HG02623 (cell line): ENCODE measurements around the gene BAIAP2L1.
"Not testable (repeated sequence)": the region's sequence is repeated elsewhere in the genome, so short reads cannot be mapped to it uniquely, and the experiment has no call there.

Source experiments
- ATAC-seq: cut with Tn5 transposase; IDR thresholded peaks from one replicate; pipeline ENCODE4 v1.9.1; 2021; ENCODE audit warnings: moderate library complexity; ENCODE audit not compliant: unreplicated experiment

The BAIAP2L1 gene, protein sequence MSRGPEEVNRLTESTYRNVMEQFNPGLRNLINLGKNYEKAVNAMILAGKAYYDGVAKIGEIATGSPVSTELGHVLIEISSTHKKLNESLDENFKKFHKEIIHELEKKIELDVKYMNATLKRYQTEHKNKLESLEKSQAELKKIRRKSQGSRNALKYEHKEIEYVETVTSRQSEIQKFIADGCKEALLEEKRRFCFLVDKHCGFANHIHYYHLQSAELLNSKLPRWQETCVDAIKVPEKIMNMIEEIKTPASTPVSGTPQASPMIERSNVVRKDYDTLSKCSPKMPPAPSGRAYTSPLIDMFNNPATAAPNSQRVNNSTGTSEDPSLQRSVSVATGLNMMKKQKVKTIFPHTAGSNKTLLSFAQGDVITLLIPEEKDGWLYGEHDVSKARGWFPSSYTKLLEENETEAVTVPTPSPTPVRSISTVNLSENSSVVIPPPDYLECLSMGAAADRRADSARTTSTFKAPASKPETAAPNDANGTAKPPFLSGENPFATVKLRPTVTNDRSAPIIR

DNA sequence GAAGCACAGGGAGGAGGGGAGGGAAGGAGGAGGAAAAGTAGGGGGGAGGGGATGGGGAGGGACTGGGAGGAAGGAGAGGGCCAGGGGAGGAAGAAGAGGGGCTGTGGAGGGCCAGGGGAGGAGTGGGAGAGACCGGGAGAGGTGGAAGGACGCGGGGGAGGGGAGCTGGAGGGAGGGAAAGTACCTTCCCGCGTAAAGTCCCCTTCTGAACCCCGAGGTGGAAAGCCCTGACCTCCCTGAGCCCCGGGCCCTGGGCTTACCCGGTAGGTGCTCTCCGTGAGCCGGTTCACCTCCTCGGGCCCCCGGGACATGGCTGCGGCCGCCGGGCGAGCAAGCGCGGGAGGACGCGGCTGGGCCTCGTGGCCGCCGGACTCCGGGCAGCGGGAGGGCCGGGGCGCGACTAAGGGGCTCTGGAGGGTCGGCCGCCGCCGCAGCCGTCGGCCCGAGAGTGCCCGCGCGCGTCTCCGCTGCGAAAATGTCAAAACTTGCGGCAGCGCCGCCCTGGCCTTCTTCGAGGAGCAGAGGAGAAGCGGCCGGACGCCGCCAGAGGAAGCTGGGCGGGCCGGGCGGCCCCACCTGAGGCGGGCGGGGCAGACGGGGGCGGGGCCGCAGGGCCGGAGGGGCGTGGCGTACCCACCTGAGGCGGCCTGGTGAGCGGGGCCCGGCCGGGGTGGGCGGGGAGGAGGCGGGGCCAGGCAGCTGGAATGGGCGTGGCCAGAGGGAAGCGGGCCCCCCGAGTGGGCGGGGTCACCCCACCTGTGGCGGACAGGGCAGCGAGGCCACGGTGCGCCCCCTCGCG lies at the start of gene BAIAP2L1:
Gene BAIAP2L1 (minus strand): TSS at position 549 of the 799 bp plus-strand sequence. CDS start 238 bp downstream, at position 311.
- peak; percentile 71 for ATAC-seq

DNA sequence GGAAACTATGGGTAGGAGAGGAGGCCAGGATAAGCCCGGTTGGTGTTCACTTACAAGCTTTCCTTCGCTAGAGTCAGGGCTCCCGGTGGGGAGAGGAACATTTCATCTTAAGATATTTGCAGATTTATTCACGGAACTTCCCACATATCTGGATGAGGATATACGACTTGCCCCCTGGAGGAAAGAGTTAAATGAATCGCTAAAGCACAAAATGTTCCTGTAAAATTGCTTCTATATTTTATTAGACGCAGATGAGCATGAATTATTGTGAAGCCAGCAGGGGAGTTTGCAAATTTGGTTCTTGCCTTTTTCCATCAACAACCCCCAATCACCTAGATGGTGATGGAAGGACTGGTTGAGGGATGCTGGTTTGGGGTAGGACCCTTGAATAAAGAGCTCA lies 47.9 kb upstream of the BAIAP2L1 start:
- ATAC-seq, result no peak

DNA sequence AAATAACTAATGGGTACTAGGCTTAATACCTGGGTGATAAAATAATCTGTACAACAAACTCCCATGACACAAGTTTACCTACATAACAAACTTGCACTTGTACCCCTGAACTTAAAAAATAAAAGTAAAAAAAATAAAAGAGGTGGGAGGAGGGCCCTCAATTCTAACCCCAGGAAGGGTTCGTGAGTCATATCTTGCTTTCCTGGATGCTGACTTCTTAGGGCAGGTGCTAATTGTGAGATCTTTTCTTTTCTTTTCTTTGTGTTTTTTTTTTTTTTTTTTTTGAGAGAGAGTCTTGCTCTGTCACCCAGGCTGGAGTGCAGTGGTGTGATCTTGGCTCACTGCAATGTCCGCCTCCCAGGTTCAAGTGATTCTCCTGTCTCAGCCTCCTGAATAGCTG lies 40.1 kb upstream of the BAIAP2L1 start:
- ATAC-seq, result not testable (repeated sequence)

DNA sequence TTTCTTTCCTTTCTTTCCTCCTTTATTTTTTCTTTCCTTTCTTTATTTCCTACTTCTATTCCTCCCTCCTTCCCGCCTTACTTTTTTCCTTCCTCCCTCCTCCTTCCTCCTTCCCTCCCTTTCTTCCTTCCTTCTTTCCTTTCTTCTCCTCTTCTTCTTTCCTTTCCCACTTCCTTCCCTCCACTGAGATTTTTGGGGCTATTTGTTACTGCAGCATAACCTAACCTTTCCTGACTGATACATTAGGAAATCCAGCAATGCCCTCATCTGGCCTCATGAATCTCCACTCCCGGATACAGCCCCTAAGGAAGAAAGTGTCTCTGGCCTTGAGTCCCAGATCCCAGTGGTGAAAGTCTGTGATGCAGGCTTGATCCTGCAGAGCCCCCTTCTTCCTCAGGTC lies 38.6 kb upstream of the BAIAP2L1 start:
- no peak for ATAC-seq

DNA sequence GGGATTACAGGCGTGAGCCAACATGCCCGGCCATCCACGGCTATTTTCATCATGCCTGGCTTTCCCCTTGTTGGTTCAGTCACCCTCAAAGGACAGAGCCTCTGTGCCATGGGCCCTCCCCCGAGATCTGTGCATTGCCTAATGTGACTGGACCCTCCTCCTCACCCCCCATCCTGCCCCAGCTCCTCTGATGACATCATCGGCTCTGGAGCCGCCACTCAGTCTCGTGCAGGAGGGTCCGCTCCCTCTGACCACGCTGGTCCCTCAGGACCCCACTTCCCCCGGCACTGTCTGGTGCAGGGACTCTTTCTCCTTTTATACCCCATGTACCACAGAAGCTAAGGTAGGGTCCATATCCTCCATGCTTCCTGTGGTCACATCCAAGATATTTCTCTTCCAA lies 33.2 kb upstream of the BAIAP2L1 start:
- no peak for ATAC-seq

DNA sequence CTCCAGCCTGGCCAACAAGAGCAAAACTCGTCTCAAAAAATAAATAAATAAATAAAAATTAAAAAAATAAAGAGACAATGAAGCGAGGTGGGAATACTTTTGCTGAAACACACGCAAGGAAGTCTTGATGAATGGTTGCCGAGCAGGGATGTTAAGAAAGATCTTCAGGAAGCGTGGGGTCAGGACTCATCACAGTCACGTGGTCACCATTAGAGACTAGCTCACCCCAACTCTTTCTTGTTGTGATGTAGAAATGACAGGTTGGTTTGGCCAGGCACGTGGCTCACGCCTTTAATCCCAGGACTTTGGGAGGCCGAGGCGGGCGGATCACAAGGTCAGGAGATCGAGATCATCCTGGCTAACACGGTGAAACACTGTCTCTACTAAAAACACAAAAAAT lies 28.9 kb upstream of the BAIAP2L1 start:
- ATAC-seq, result no peak

DNA sequence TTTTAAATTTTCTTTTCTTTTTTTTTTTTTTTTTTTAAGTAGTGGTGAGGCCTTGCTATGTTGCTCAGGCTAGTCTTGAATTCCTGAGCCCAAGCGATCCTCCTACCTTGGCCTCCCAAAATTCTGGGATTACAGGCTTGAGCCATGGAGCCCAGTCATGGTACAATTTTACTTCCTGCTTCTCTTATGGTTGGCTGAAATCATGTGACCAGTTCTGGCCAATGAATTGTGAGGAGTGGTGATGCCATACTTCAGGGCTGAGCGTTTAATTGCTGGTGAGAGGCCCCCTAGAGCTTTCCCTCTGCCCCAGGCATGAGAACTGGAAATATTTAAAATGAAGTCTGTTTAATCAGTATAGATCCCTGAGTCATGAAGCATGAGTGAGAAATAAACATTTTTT lies 22.2 kb upstream of the BAIAP2L1 start:
- ATAC-seq, result no peak

DNA sequence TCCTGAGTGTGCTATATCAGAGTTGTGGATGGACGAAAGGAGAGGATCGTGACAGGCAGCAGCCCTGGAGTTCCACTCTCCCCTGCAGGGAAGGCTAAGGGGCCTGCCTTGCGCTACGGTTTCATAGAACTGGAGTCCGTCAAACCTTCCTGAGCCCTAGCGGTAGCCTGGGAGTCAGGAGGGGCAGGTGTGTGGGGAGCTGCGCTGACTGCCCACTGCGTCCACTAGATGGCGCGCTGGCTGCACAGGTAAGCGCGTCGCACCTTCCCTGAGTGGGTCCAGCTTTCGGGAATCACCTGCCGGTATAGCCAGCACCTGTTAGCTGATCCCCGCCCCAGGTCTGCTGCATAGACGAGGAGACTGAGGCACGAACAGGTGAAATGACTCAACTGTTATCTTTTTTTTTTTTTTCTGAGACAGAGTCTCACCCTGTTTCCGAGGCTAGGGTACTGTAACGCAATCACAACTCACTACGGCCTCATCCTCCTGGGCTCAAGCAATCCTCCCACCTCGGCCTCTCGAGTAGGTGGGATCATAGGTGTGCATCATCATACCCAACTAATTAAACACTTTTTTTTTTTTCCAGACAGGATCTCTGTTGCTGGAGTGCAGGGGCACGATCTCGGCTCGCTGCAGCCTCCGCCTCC lies 20.2 kb upstream of the BAIAP2L1 start:
- peak; percentile 50 for ATAC-seq

DNA sequence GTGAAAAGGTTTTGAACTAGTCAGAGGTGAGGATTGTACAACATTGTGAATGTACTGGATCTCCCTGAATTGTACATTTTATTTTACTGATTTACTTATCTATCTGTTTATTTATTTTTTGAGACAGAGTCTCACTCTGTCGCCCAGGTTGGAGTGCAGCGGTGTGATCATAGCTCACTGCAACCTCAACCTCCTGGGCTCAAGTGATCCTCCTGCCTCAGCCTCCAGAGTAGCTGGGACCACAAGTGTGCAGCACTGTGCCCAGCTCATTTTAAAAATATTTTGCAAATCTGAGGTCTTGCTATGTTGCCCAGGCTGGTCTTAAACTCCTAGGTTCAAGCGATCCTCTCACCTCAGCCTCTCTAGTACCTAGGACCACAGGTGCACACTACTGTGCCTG lies 19.1 kb upstream of the BAIAP2L1 start:
- not testable (repeated sequence) for ATAC-seq

DNA sequence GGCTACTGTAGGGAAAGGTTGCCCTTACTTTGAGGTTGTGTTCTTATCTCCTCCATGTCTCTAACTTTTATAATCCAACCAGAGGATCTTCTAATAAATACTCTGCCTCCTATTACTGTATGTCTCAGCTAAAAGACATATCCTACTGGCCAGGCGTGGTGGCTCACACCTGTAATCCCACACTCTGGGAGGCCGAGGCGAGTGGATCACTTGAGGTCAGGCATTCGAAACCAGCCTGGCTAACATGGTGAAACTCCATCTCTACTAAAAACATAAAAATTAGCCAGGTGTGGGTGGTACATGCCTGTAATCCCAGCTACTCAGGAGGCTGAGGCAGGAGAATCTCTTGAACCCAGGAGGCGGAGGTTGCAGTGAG lies 18.4 kb upstream of the BAIAP2L1 start:
- ATAC-seq, result not testable (repeated sequence)

DNA sequence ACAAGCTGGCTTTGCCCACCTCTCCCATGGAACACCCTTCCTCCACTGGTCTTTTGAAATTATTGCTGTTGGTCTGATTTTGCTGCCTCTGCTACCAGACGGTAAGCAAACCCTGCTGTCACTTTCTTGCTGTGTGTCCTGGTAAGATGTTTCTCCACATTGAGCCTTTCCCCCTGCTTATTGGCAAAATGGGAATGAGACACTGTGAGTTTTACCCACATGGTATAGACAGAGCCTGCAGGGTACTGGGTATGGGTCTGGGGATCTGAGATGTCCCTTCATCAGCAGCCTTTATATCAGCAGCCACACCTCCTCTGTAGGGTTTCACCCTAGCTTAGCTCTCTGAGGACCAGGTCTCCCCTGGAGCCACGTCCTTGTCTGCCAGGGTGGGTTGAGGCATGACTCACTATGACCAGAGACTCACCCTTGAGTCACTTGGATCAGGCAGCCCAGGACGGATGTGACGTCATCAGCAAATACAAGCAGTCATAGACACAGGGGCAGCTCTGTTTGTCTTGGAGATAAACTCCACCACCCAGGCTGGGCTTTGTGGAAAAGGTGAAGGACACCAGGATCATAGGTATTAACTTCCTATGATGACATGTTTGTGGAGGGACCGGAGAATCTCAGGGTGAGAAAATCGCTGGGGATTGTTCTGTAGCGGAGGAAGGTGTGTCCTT lies 17.9 kb upstream of the BAIAP2L1 start:
- ATAC-seq, result no peak

DNA sequence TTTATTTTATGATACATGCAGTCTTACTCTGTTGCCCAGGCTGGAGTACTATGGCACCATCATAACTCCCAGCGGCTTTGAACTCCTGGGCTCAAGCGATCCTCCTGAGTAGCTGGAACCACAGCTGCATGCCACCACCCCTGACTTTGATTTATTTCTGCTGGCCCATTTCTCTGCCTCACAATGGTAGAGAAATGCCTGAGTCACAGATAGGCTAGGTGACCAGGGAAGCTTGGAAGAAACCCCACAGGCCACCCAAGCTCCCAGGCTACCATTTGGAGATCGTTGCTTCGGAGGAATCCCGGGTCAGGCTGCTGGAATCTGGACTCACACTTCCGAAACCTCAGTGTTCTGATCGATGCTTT lies 17.4 kb upstream of the BAIAP2L1 start:
- no peak for ATAC-seq

DNA sequence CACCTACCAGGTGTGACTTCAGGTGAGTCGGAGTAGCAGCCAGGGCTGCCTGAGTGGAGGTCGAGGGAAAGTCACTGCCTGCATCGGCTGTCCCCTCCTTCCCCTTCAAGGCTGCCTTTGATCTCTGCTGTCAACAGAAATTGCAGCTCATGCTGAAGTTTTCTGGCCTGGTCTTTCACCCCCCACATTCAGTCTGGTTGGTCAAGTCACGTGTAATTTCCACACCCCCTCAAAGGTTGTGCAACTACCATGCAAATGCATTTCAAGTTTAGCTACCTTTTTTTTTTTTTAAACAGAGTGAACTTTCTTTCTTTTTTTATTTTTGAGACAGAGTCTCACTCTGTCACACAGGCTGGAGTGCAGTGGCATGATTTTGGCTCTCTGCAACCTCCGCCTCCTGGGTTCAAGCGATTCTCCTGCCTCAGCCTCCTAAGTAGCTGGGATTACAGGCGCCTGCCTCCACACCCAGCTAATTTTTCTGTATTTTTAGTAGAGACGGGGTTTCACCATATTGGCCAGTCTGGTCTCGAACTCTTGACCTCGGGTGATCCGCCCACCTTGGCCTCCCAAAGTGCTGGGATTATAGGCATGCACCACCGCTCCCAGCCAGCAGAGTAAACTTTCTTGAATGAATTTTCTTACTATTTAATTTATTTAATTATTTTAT lies 16.8 kb upstream of the BAIAP2L1 start:
- ATAC-seq, result not testable (repeated sequence)

DNA sequence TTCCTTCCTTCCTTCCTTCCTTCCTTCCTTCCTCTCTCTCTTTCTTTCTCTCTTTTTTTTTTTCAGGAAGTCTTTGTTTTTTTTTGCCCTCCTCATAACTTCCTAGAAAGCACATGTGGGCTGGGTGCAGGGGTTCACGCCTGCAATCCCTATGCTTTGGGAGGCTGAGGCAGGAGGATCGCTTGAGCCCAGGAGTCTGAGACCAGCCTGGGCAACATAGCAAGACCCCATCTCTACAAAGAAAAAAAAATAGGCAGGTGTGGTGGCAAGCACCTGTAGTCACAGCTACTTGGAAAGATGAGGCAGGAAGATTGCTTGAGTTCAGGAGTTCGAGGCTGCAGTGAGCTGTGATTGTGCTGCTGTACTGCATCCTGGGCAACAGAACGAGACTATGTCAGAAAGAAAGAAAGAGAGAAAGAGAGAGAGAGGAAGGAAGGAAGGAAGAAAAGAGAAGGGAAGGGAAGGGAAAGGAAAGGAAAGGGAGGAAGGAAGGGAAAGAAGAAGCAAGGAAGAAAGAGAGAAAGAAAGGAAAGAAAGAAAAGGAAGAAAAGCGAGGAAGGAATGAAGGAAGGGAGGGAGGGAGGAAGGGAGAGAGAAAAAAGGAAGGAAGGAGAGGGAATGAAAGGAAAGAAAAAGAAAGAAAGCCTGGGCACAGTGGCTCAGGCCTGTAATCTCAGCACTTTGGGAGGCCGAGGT lies 13.5 kb upstream of the BAIAP2L1 start:
- ATAC-seq, result no peak

DNA sequence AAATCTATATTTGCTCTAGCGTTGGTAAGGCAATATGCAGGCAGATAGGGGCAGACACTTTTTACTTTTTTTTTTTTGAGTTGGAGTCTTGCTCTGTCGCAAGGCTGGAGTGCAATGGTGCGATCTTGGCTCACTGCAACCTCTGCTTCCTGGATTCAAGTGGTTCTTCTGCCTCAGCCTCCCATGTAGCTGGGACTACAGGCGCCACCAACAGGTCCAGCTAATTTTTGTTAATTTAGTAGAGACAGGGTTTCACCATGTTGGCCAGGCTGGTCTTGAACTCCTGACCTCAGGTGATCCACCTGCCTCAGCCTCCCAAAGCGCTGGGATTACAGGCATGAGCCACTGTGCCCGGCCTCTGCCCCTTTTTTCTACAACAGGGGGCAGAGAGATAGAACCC lies 12.8 kb upstream of the BAIAP2L1 start:
- not testable (repeated sequence) for ATAC-seq

DNA sequence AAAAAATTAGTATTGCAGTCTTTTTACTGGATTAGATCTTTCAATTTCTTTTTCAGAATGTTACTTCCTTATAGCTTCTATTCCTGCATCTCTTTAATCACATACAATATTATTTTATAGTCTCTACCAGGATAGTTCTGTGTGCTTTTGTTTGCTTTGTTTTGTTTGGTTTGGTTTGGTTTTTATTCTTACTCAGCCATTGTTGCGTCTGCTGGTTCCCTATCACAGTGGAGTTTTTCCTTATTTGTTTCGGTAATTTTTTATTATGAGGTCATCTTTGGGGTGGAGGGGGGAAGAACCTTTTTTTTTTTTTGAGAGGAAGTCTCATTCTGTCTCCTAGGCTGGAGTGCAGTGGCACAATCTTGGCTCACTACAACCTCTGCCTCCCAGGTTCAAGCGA lies 9.0 kb upstream of the BAIAP2L1 start:
- ATAC-seq, result no peak

DNA sequence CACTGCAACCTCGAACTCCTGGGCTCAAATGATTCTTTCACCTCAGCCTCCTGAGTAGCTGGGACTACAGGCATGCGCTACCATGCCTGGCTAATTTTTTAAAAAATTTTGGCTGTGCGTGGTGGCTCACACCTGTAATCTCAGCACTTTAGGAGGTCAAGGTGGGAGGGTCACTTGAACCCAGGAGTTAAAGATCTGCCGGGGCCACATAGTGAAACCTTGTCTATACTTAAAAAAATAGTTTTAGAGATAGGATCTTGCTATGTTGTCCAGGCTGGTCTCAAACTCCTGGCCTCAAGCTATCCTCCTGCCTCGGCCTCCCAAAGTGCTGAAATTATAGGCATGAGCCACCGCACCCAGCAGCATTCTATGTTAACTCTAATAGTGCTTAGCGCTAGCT lies 7.3 kb upstream of the BAIAP2L1 start:
- not testable (repeated sequence) for ATAC-seq

DNA sequence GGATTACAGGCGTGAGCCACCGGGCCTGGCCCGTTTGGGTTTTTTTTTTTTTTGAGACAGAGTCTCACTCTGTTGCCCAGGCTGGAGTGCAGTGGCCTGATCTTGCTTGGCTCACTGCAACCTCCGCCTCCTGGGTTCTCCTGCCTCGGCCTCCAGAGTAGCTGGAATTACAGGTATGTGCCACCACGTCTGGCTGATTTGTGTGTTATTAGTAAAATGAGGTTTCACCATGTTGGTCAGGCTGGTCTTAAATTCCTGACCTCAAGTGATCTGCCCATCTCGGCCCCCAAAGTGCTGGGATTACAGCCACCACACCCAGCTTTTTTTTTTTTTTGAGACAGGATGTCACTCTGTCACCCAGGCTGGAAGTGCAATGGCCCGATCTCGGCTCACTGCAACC lies 5.9 kb upstream of the BAIAP2L1 start:
- ATAC-seq, result no peak

DNA sequence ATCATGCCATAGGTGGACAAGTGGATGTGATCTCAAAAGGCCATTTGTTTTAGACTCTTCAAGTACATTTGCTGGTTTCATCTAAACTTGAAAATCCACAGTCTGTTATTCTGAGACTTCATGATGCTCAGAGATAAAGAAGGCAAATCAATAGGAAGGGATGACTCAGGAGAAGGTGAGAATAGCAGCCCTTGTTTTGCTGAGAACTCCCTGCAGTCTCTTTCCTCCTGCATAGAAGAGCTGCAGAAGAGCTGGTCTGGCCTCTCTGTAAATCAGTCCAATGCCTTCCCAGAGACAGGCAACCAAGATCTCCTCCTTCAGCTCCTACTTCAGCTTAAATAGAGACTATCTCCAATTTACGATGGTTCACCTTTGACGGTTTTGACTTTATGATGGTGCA lies 4.0 kb upstream of the BAIAP2L1 start:
- no peak for ATAC-seq
